HG03066 (cell line): ENCODE measurements around the gene CFDP1.

ENCODE experiments used
- ATAC-seq: cut with Tn5 transposase; IDR thresholded peaks from one replicate; pipeline ENCODE4 v1.9.1; 2021; ENCODE audit warnings: low read depth; ENCODE audit not compliant: unreplicated experiment

Gene CFDP1

DNA sequence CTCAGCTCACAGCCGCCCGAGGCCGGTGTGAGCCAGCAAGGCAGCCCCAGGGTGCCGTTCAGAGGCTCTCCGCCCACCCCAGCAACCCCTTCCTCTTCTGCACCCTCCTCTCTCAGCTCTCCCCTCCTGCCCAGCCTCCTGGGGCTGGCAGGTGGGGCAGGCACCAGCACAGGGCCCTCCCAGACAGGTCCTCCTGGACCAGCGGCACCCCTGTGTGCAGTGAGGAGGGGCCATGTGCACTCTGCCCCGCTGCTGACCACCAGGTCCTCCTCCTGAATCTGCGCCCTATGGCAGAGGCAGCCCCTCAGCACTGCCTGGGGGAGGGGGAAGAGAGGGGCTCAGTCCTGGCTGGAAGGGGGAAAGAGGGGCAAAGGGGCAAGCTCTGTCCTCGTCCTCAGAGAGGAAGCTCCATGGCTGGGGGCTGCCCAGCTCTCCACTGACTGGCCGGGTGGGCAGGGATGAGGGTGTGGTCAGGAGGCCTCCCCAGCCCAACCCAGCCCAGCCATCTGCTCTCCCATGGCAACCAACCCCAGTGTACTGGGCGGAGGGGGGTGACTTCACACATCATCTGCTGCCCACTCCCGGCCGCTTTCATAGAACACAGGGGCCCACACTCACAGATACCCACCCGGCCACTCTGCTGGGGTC lies 176.5 kb downstream of the CFDP1 start:
- no peak for ATAC-seq

DNA sequence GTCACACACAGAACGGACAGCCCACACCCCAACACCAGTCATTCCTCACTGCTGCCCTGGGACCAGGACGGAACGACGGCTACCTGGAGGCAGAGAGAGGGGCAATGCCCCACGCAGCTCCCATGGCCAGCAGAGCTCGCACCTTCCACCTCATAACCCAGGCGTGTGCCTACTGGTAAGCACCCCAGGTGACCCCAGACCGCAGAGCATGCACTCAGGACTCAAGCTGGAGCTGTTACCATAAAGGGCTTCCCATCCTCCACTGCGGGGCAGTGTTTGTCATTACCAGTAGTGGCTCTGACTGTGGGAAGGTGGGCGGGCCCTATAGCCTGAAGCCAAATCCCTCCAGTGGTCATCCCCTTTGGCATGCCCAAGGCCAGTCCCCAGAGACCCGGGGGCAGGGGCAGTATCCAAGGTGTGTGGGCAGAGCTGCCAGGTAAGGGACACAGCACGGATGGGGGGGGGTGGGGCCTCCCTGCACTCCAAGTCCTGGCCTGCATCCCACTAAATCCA lies 177.2 kb downstream of the CFDP1 start:
- no peak for ATAC-seq

DNA sequence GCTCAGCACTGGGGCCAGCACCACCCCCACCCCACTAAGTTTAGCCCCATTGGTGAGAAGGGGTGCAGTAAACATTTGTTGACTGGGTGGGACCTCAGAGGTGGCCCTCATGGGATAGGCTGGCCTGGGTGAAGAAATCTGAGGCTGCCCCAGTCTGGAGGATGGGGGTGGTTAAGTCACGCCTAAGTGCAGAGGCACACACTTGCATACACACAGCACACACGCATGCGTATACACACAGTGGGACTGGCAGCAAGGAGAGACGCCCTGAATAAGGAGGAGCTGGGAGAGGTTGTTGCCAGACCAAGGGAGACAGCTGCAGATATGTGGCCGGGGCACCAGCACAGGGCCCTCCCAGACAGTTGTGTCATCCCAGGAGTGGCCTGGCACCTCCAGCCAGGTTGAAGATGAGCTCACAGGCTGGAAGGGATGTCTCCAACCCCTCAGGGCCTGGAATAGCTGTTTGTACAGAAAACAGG lies 178.9 kb downstream of the CFDP1 start:
- ATAC-seq = no peak

DNA sequence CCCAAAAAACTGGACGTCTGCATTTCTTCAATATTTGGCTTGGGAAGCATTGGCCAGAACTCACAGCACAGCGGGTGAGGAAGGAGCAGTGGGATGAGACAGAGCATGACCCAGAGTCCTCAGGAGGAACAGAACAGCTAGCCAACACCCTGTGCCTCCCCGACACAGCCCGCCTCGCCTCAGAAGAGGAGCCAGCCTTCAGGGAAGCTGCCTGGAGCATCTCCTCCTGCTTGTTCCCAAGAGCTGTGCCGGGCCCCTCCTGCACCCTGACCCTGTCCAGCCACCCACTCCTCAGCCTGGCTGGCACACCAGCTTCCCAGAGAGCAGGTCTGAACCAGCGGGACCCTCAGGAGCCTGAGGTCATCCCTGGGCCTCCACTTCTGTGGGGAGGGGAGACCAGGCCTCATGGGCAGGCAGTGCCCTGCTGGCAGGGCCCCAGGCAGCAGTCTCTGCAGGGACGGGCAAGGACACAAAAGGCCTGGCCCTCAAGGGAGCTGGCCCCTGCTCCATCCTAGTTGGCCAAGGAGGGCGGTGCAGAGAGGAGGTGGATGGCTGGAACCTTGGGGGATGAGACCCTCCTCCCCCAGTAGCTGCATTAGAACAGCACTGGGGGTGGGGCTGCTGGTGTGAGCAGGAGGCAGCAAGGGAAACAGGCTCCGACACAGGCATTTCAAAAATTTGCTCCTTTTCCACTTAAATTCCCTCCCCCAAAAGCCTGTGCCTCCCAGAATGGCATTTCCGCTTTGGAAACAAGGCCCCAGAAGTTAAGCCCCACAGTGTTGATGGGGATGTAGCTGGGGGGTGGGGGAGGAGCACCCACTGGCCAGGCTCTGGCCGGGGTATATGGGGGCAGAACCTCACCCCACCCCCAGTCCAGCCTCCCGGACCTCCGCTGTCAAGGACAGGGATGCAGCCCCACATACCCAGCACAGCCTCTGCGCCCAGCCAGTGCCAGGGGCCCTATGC lies 180.1 kb downstream of the CFDP1 start:
- ATAC-seq = no peak

GRCh38 chr16:75252049-75252864 lies 181.0 kb downstream of the CFDP1 start:
- no peak for ATAC-seq

- peak; percentile 74 for ATAC-seq
Measured at GRCh38 chr16:75251280-75252048, 181.8 kb downstream of the CFDP1 start, which contains the start of gene BCAR1. Gene BCAR1 (minus strand): TSS chr16:75251624. CDS start chr16:75251482, 142 bp downstream.

DNA sequence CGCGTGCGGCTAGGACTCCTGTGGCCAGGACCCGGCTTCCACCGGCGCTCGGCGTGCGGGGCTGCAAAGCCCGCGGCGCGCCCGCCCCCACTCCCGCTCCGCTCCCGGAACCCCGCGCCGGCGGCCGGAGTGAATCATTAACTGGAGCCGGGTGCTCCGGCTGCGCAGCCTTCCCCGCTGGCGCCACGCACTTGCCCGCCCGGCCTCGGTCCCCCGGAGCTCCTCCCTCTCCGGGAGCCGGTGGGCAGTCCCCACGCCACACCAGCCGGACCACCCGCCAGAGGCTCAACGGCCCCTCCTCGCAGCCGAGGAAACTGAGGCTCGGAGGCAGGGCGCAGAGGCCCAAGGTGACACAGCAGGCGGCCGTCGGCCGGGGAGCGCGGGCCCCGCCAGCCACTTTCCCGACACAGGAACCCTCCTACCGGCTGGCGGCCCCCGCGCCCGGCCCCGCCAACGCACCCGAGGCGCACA lies 182.5 kb downstream of the CFDP1 start:
- peak; percentile 39 for ATAC-seq

- ATAC-seq = no peak
Measured at GRCh38 chr16:75250089-75250808, 183.1 kb downstream of the CFDP1 start.

DNA sequence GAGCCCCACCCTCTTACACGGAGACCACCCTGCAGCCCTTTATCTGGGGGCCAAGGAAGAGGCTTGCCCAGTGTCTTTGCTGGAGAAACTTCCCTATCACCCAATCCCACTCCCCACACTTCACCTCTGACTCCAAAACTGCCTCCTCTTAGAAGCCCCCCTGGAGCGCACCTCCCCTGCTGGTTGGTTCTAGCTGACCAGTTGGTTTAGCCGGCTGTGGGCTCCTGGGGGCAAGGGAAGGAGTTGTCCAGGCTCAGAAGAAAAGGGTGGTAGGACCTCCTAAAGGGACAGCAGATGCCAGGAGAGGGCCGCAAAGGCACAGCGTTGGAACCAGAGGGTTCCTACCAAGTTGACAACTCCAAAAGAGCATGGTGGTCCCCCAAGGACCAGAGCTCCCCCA lies 183.9 kb downstream of the CFDP1 start:
- no peak for ATAC-seq

GRCh38 chr16:75248536-75249380 lies 184.5 kb downstream of the CFDP1 start:
- ATAC-seq = no peak

GRCh38 chr16:75248142-75248535 lies 185.2 kb downstream of the CFDP1 start:
- no peak for ATAC-seq

DNA sequence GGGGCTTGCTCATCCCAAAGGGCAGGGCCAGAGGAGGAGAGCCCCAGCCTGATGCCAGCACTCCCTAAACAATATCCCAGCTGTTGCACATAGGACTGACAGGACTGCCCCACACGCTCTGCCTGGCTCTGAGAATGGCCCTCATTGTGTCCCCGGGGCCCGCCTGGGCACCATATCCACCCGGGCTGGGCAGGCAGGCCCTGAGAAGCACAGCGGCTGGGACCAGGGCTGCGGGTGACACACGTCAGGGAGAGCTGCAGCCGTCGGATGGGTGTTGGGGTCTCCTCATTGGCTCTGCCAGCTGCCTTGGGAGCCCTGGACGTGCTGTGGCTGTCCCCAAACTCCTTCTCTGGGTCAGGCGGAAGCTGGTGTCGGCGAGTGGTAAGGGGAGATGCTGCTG lies 186.1 kb downstream of the CFDP1 start:
- no peak for ATAC-seq

- no peak for ATAC-seq
Measured at GRCh38 chr16:75246504-75247205, 186.6 kb downstream of the CFDP1 start.

- ATAC-seq = no peak
Measured at GRCh38 chr16:75244844-75245758, 188.2 kb downstream of the CFDP1 start.

DNA sequence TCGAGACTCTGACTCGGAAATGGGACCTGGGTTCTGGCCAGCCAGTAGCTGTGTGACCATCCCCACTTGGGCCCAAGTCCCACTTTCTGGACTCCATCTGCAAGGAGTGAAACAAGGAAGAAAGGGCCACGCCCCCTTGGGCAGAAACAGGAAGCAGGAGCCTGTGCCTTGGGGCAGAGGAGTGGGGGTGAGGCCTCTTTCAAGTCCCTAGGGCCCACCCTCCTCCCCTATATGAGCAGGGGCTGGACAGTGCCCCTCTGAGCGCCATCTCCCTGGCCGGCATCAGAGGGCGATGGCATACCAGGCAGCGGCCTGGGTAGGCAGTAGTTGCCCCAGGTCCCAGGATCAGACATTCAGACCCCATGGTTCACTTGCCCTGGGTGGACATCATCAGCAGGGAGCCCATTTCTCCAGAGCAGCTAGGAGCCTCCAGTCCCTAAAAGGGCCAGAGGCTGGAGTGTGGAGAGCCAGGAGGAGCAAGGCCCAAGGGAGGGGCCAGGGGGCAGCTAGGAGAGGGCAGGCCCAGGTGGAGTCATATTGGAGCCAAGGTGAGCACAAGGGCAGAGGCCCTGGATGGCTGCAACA lies 189.0 kb downstream of the CFDP1 start:
- ATAC-seq = no peak
